Large intestine (tissue), 3 donors: Measurements from ENCODE around the gene TNKS2. TPM values are rescaled to one million over a fixed set of nuclear protein-coding genes. Genes with fewer than 3 reads are reported as not detected.
"Not testable (repeated sequence)": the region's sequence is repeated elsewhere in the genome, so short reads cannot be mapped to it uniquely, and the experiment has no call there.

Experiments
- DNase-seq, 2 donors: peaks; one replicate each; pipeline versions ENCODE4 v3.0.0 to v3.0.0-alpha.2; 2013
- H3K27ac ChIP-seq: one replicate; pipeline ENCODE4 v1.5.1; 2013; ENCODE audit warnings: low read length
- H3K27me3 ChIP-seq: 2 replicates; pipeline ENCODE4 v1.6.1; 2013; ENCODE audit warnings: low read length; ENCODE audit not compliant: control insufficient read depth, insufficient read depth
- H3K36me3 ChIP-seq: 2 replicates; pipeline ENCODE4 v1.6.1; 2013; ENCODE audit warnings: low read length; ENCODE audit not compliant: control insufficient read depth, insufficient read depth
- H3K4me1 ChIP-seq: one replicate; pipeline ENCODE4 v1.6.1; 2013; ENCODE audit warnings: low read length; ENCODE audit not compliant: control insufficient read depth, insufficient read depth
- H3K4me3 ChIP-seq: one replicate; pipeline ENCODE4 v1.5.1; 2013; ENCODE audit warnings: low read length
- H3K9me3 ChIP-seq: one replicate; pipeline ENCODE4 v1.6.1; 2013; ENCODE audit warnings: mild to moderate bottlenecking, low read depth, low read length, moderate library complexity; ENCODE audit not compliant: control insufficient read depth
- WGBS: methylation state at CpG from one replicate; pipeline ENCODE4 v1.1.5; 2013; ENCODE audit warnings: low lambda C conversion rate; ENCODE audit not compliant: insufficient coverage; 5-methylcytosine and 5-hydroxymethylcytosine counted together
- polyA plus RNA-seq: library from polyadenylated mRNA; unstranded; fragments of 120-200 nt; gene quantifications from one replicate; pipeline ENCODE4 v1.2.1, GENCODE V29; 2013

The TNKS2 gene
- polyA plus RNA-seq, 1 donor: 30.6 TPM

GRCh38 chr10:91805110-91805838 lies 7.0 kb downstream of the TNKS2 start:
- no peaks in the 10 kb centered on the region for H3K27me3 ChIP-seq
- peaks cover 19% of the 10 kb centered on the region for H3K36me3 ChIP-seq
- H3K9me3 ChIP-seq: no peaks in the 10 kb centered on the region
- H3K4me1 ChIP-seq: peaks cover 5% of the 10 kb centered on the region
- H3K4me3 ChIP-seq: no peak overlapping the region
- WGBS: 100% methylated on average over 2 of the region's 2 CpGs
- H3K27ac ChIP-seq: no peak overlapping the region
- DNase-seq: no peak

GRCh38 chr10:91807264-91807663 lies 9.0 kb downstream of the TNKS2 start:
- not testable (repeated sequence) for H3K27ac ChIP-seq, H3K9me3 ChIP-seq, DNase-seq, H3K27me3 ChIP-seq, H3K4me1 ChIP-seq, H3K4me3 ChIP-seq
- H3K36me3 ChIP-seq: peaks cover 17% of the 10 kb centered on the region
- WGBS: no CpG with 5 or more reads among the region's 14 CpGs

GRCh38 chr10:91813251-91813650 lies 15.0 kb downstream of the TNKS2 start:
- Histone ChIP-seq H3K4me1 (no peaks in the 10 kb centered on the region), H3K27me3 (no peaks in the 10 kb centered on the region), H3K4me3 (no peak overlapping the region), H3K9me3 (no peaks in the 10 kb centered on the region), H3K27ac (no peak overlapping the region), H3K36me3 (peaks cover 27% of the 10 kb centered on the region)
- DNase-seq: no peak
- 100% methylated on average over 1 of the region's 1 CpG for WGBS

- Histone ChIP-seq H3K4me1 (no peaks in the 10 kb centered on the region), H3K27ac (no peak overlapping the region), H3K27me3 (no peaks in the 10 kb centered on the region), H3K4me3 (no peak overlapping the region), H3K36me3 (peaks cover 51% of the 10 kb centered on the region), H3K9me3 (no peaks in the 10 kb centered on the region)
- WGBS: 88% methylated on average over 1 of the region's 2 CpGs
- DNase-seq: no peak
Measured at GRCh38 chr10:91816981-91817380, 18.8 kb downstream of the TNKS2 start.

GRCh38 chr10:91820144-91820543 lies 21.9 kb downstream of the TNKS2 start:
- no peaks in the 10 kb centered on the region for H3K9me3 ChIP-seq
- 100% methylated on average over 1 of the region's 3 CpGs for WGBS
- H3K27ac ChIP-seq: no peak overlapping the region
- H3K36me3 ChIP-seq: peaks cover 67% of the 10 kb centered on the region
- H3K4me1 ChIP-seq: no peaks in the 10 kb centered on the region
- no peak for DNase-seq
- no peak overlapping the region for H3K4me3 ChIP-seq
- no peaks in the 10 kb centered on the region for H3K27me3 ChIP-seq

- Histone ChIP-seq H3K36me3 (peaks cover 69% of the 10 kb centered on the region), H3K9me3 (no peaks in the 10 kb centered on the region), H3K27me3 (no peaks in the 10 kb centered on the region), H3K4me3 (no peak overlapping the region), H3K4me1 (no peaks in the 10 kb centered on the region), H3K27ac (no peak overlapping the region)
- no peak for DNase-seq
- WGBS: 100% methylated on average over 1 of the region's 1 CpG
Measured at GRCh38 chr10:91824076-91824475, 25.9 kb downstream of the TNKS2 start.

- no peak overlapping the region for H3K4me3 ChIP-seq
- H3K36me3 ChIP-seq: peaks cover 59% of the 10 kb centered on the region
- H3K27ac ChIP-seq: no peak overlapping the region
- H3K4me1 ChIP-seq: no peaks in the 10 kb centered on the region
- no peak for DNase-seq
- no peaks in the 10 kb centered on the region for H3K9me3 ChIP-seq
- no CpG with 5 or more reads among the region's 2 CpGs for WGBS
- H3K27me3 ChIP-seq: no peaks in the 10 kb centered on the region
Measured at GRCh38 chr10:91829268-91829667, 31.0 kb downstream of the TNKS2 start.

GRCh38 chr10:91838199-91838598 lies 40.0 kb downstream of the TNKS2 start:
- WGBS: 63% methylated on average over 3 of the region's 3 CpGs
- H3K4me1 ChIP-seq: no peaks in the 10 kb centered on the region
- no peaks in the 10 kb centered on the region for H3K27me3 ChIP-seq
- H3K27ac ChIP-seq: no peak overlapping the region
- H3K9me3 ChIP-seq: no peaks in the 10 kb centered on the region
- H3K4me3 ChIP-seq: no peak overlapping the region
- H3K36me3 ChIP-seq: peaks cover 60% of the 10 kb centered on the region
- peak in 1 of 2 donors; percentile 8 for DNase-seq

- Histone ChIP-seq H3K36me3 (peaks cover 64% of the 10 kb centered on the region), H3K27me3 (no peaks in the 10 kb centered on the region), H3K9me3 (no peaks in the 10 kb centered on the region), H3K4me3 (no peak overlapping the region), H3K27ac (no peak overlapping the region), H3K4me1 (no peaks in the 10 kb centered on the region)
- no peak for DNase-seq
Measured at GRCh38 chr10:91843083-91843482, 44.9 kb downstream of the TNKS2 start.

- H3K4me3 ChIP-seq: no peak overlapping the region
- no peaks in the 10 kb centered on the region for H3K4me1 ChIP-seq
- 95% methylated on average over 5 of the region's 6 CpGs for WGBS
- H3K27me3 ChIP-seq: no peaks in the 10 kb centered on the region
- no peaks in the 10 kb centered on the region for H3K9me3 ChIP-seq
- peaks cover 48% of the 10 kb centered on the region for H3K36me3 ChIP-seq
- no peak overlapping the region for H3K27ac ChIP-seq
- DNase-seq: no peak
Measured at GRCh38 chr10:91856637-91857036, 58.4 kb downstream of the TNKS2 start.

GRCh38 chr10:91860885-91861284 lies 62.7 kb downstream of the TNKS2 start:
- Histone ChIP-seq H3K27me3 (no peaks in the 10 kb centered on the region), H3K36me3 (peaks cover 47% of the 10 kb centered on the region), H3K27ac (no peak overlapping the region), H3K9me3 (no peaks in the 10 kb centered on the region), H3K4me3 (no peak overlapping the region), H3K4me1 (no peaks in the 10 kb centered on the region)
- WGBS: no CpG with 5 or more reads among the region's 1 CpG
- no peak for DNase-seq
